ENCODE measurements around the gene PHYHD1.
A peak's percentile ranks its signal among the peaks of the same experiment; 100 is the strongest.

The PHYHD1 gene

GRCh38 chr9:128901379-128901778 is 19.4 kb upstream of the PHYHD1 start:
- no peak for DNase-seq (ENCODE audit: low spot score)

GRCh38 chr9:128901822-128902221 is 19.0 kb upstream of the PHYHD1 start:
- DNase-seq (ENCODE audit: low spot score): no peak

- DNase-seq (ENCODE audit: low spot score): no peak
Measured at GRCh38 chr9:128902351-128903078, 18.3 kb upstream of the PHYHD1 start.

GRCh38 chr9:128903079-128903461 is 17.7 kb upstream of the PHYHD1 start:
- no peak for DNase-seq (ENCODE audit: low spot score)

GRCh38 chr9:128903871-128904620 is 16.7 kb upstream of the PHYHD1 start:
- no peak for DNase-seq (ENCODE audit: low spot score)

- DNase-seq (ENCODE audit: low spot score): no peak
Measured at GRCh38 chr9:128905964-128906363, 14.8 kb upstream of the PHYHD1 start.

- DNase-seq (ENCODE audit: low spot score): no peak
Measured at GRCh38 chr9:128906741-128907140, 14.0 kb upstream of the PHYHD1 start.

GRCh38 chr9:128908372-128908771 is 12.4 kb upstream of the PHYHD1 start:
- DNase-seq (ENCODE audit: low spot score): no peak

- no peak for DNase-seq (ENCODE audit: low spot score)
Measured at GRCh38 chr9:128909859-128910258, 10.9 kb upstream of the PHYHD1 start.

- DNase-seq (ENCODE audit: low spot score): no peak
Measured at GRCh38 chr9:128910906-128911305, 9.9 kb upstream of the PHYHD1 start.

GRCh38 chr9:128911529-128912035 is 9.2 kb upstream of the PHYHD1 start:
- no peak for DNase-seq (ENCODE audit: low spot score)

- peak; percentile 55 for DNase-seq (ENCODE audit: low spot score)
Measured at GRCh38 chr9:128912270-128912853, 8.4 kb upstream of the PHYHD1 start.

- no peak for DNase-seq (ENCODE audit: low spot score)
Measured at GRCh38 chr9:128913048-128913900, 7.5 kb upstream of the PHYHD1 start.

- no peak for DNase-seq (ENCODE audit: low spot score)
Measured at GRCh38 chr9:128913995-128914772, 6.6 kb upstream of the PHYHD1 start.

GRCh38 chr9:128916204-128916603 is 4.6 kb upstream of the PHYHD1 start:
- DNase-seq (ENCODE audit: low spot score): no peak

GRCh38 chr9:128916745-128917144 is 4.0 kb upstream of the PHYHD1 start:
- no peak for DNase-seq (ENCODE audit: low spot score)

GRCh38 chr9:128917151-128917849 is 3.5 kb upstream of the PHYHD1 start:
- peak; percentile 70 for DNase-seq (ENCODE audit: low spot score)

- no peak for DNase-seq (ENCODE audit: low spot score)
Measured at GRCh38 chr9:128918921-128919320, 1.9 kb upstream of the PHYHD1 start.

- DNase-seq (ENCODE audit: low spot score): no peak
Measured at GRCh38 chr9:128919402-128920089, 1.2 kb upstream of the PHYHD1 start.

Data from putamen (tissue), 1 donor.